A549 (cell line): Measurements from ENCODE around the gene CEP85. TPM values are rescaled to one million over a fixed set of nuclear protein-coding genes. Genes with fewer than 3 reads are reported as not detected.

Experiments used
- ATAC-seq, 2 experiments: fragments of 200-7000 bp in 1 of 2; fragments of >200 bp in 1 of 2; cut with Nextera tagmentation in 1 of 2; cut with Tn5 transposase in 1 of 2; 3 replicates each; pipeline versions ENCODE4 v1.8.0 to v1.9.1; 2018 to 2020; ENCODE audit warnings: mild to moderate bottlenecking in 1 of 2, moderate library complexity in 1 of 2
- CTCF ChIA-PET: fragments of 300-600 bp; sonication (Branson Sonifier 250); formaldehyde crosslinking; extraction: SDS; loops from one replicate; lab custom pipeline; 2021; ENCODE audit warnings: antibody characterized with exemption, inconsistent platforms; lab: Yijun Ruan, JAX
- POLR2A ChIA-PET: fragments of 350-600 bp; formaldehyde crosslinking; extraction: SDS; loops from one replicate; lab custom pipeline; 2021; ENCODE audit warnings: antibody characterized with exemption, inconsistent platforms; lab: Yijun Ruan, JAX
- DNase-seq, 2 experiments: peaks; one replicate each; pipeline versions ENCODE4 v3.0.0 to v3.0.0-alpha.2; 2011 to 2016; ENCODE audit warnings: low read depth in 1 of 2, low spot score in 1 of 2
- FAIRE-seq: peaks from 2 replicates; lab custom pipeline; 2011; peaks lifted over from hg19 to GRCh38; lab: Jason Lieb, UNC
- H3K27ac ChIP-seq, 2 experiments: fragments of >200 bp; sonication (Bioruptor Twin); formaldehyde crosslinking; 3 replicates each; pipeline ENCODE4 v1.5.1; 2016 to 2017
- H3K4me1 ChIP-seq: fragments of >200 bp; sonication (Bioruptor Twin); formaldehyde crosslinking; 3 replicates; pipeline ENCODE4 v1.6.1; 2016
- H3K4me2 ChIP-seq: fragments of >200 bp; sonication (Bioruptor Twin); formaldehyde crosslinking; 3 replicates; pipeline ENCODE4 v1.6.1; 2016
- H3K4me3 ChIP-seq: fragments of >200 bp; sonication (Bioruptor Twin); formaldehyde crosslinking; 3 replicates; pipeline ENCODE4 v1.5.1; 2016
- H3K9me3 ChIP-seq: fragments of >200 bp; sonication (Bioruptor Twin); formaldehyde crosslinking; 3 replicates; pipeline ENCODE4 v1.6.1; 2016
- EHF ChIP-seq: fragments of 250-450 bp; sonication (Bioruptor Pico); IDR thresholded peaks from 2 replicates; pipeline ENCODE4 v1.5.0; 2020; ENCODE audit warnings: mild to moderate bottlenecking
- ESRRA ChIP-seq: fragments of 150-350 bp; IDR thresholded peaks from 2 replicates; pipeline ENCODE4 v1.6.1; 2014; ENCODE audit warnings: mild to moderate bottlenecking, low read length, borderline replicate concordance
- HDAC2 ChIP-seq: fragments of 200-600 bp; sonication (generic); IDR thresholded peaks from 2 replicates; pipeline ENCODE4 v1.6.1; 2016
- HOXB13 ChIP-seq: fragments of 250-450 bp; sonication (Bioruptor Pico); IDR thresholded peaks from 2 replicates; pipeline ENCODE4 v1.5.0; 2020; ENCODE audit warnings: low read depth, mild to moderate bottlenecking, moderate library complexity
- KDM1A ChIP-seq: fragments of 200-600 bp; sonication (generic); IDR thresholded peaks from 2 replicates; pipeline ENCODE4 v1.6.1; 2016; ENCODE audit warnings: low read depth, mild to moderate bottlenecking
- MAFK ChIP-seq: fragments of 450-650 bp; IDR thresholded peaks from 2 replicates; pipeline ENCODE4 v1.6.1; 2014; ENCODE audit not compliant: partially characterized antibody
- NPAS2 ChIP-seq: fragments of 250-450 bp; sonication (Bioruptor Pico); IDR thresholded peaks from 2 replicates; pipeline ENCODE4 v1.8.0; 2022; ENCODE audit warnings: mild to moderate bottlenecking, moderate library complexity, borderline replicate concordance
- RARB ChIP-seq: fragments of 250-450 bp; sonication (Bioruptor Pico); IDR thresholded peaks from 2 replicates; pipeline ENCODE4 v1.8.0; 2021; ENCODE audit warnings: mild to moderate bottlenecking, moderate library complexity
- RFX5 ChIP-seq: fragments of 450-650 bp; IDR thresholded peaks from 2 replicates; pipeline ENCODE4 v1.7.1; 2014; ENCODE audit warnings: antibody characterized with exemption, mild to moderate bottlenecking, moderate library complexity
- SREBF2 ChIP-seq: fragments of 450-650 bp; IDR thresholded peaks from 2 replicates; pipeline ENCODE4 v1.6.1; 2014; ENCODE audit warnings: mild to moderate bottlenecking, moderate library complexity
- TFCP2L1 ChIP-seq: fragments of 250-450 bp; sonication (Bioruptor Pico); IDR thresholded peaks from 2 replicates; pipeline ENCODE4 v1.5.0; 2021; ENCODE audit warnings: mild to moderate bottlenecking
- whole genome bisulfite sequencing: methylation state at CpG from one replicate; pipeline ENCODE4 v1.1.6; 2017; ENCODE audit errors: missing lambda C conversion rate; 5-methylcytosine and 5-hydroxymethylcytosine counted together
- polyA plus RNA-seq, 4 experiments: library from polyadenylated mRNA; depleted of rRNA in 3 of 4; stranded (reverse); fragments of >200 nt; fragmentation: RNase III in 1 of 4; extraction: RNeasy Plus Mini Kit Qiagen cat#74134 plus additional on column Dnase treatment in 1 of 4; gene quantifications; 2 replicates in 3 of 4; 3 replicates in 1 of 4; pipeline ENCODE4 v1.2.3, GENCODE V29; 2011 to 2017
- TF ChIP-seq, protein P1 (sequence below): fragments of 250-450 bp; sonication (Bioruptor Pico); IDR thresholded peaks from 2 replicates; pipeline ENCODE4 v1.5.0; 2021; ENCODE audit warnings: mild to moderate bottlenecking, moderate library complexity, borderline replicate concordance
- TF ChIP-seq, protein P2 (sequence below): IDR thresholded peaks from 2 replicates; pipeline ENCODE4 v1.6.1; 2012
- TF ChIP-seq, protein P3 (sequence below): fragments of 150-350 bp; IDR thresholded peaks from 2 replicates; pipeline ENCODE4 v1.6.1; 2014; ENCODE audit warnings: low read depth, mild to moderate bottlenecking, low read length
- TF ChIP-seq, protein P4 (sequence below): fragments of 200-600 bp; sonication (generic); IDR thresholded peaks from 2 replicates; pipeline ENCODE4 v1.6.1; 2016; ENCODE audit warnings: antibody characterized with exemption, mild to moderate bottlenecking, moderate library complexity

Gene CEP85
- polyA plus RNA-seq, 2 of the 4 experiments (the other 2 are of a cell fraction) = 13.0 to 21.1 TPM

DNA sequence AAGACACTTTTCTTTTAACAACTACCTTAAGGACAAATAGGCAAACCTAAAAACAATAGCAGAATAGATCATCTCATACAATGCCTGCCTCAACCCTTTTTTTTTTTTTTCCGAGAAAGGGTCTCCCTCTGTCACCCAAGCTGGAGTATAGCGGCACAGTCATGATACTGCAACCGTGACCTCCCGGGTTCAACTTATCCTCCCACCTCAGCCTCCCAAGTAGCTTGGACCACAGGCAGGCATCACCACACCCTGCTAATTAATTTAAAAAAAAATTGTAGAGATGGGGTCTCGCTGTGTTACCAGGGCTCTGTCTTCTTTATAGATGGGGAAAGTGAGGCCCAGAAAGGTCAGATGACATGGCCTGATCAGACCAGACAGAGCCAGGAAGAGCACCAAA lies 53.8 kb downstream of the CEP85 start:
- POLR2A ChIA-PET = no interaction called here
- ATAC-seq = no peak
- TF ChIP-seq, protein P1, sequence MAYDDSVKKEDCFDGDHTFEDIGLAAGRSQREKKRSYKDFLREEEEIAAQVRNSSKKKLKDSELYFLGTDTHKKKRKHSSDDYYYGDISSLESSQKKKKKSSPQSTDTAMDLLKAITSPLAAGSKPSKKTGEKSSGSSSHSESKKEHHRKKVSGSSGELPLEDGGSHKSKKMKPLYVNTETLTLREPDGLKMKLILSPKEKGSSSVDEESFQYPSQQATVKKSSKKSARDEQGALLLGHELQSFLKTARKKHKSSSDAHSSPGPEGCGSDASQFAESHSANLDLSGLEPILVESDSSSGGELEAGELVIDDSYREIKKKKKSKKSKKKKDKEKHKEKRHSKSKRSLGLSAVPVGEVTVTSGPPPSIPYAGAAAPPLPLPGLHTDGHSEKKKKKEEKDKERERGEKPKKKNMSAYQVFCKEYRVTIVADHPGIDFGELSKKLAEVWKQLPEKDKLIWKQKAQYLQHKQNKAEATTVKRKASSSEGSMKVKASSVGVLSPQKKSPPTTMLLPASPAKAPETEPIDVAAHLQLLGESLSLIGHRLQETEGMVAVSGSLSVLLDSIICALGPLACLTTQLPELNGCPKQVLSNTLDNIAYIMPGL (CRISPR knock-in tag) = no peak
- TF ChIP-seq TFCP2L1 (CRISPR knock-in tag) = no peak
- no peak for TF ChIP-seq HDAC2
- no peak for TF ChIP-seq NPAS2 (CRISPR knock-in tag)
- TF ChIP-seq RFX5 = no peak
- no peak for TF ChIP-seq HOXB13 (CRISPR knock-in tag)
- TF ChIP-seq KDM1A = no peak
- TF ChIP-seq, all 56 proteins: peak for 0
- FAIRE-seq (no peak), DNase-seq (no peak)
- 90% methylated on average over 5 of the region's 5 CpGs for WGBS
- Histone ChIP-seq H3K4me1 (peaks cover 12% of the 10 kb centered on the region), H3K4me2 (no peak overlapping the region), H3K4me3 (no peak overlapping the region), H3K27ac (no peak overlapping the region), H3K9me3 (no peaks in the 10 kb centered on the region)
- CTCF ChIA-PET = interaction anchor here (1.1 to 8.2 kb wide), 6 partner anchors 16 to 130 kb away, joined by 3 to 128 read pairs (median 8); partner anchors contain the start of genes CD52 and ZNF593

DNA sequence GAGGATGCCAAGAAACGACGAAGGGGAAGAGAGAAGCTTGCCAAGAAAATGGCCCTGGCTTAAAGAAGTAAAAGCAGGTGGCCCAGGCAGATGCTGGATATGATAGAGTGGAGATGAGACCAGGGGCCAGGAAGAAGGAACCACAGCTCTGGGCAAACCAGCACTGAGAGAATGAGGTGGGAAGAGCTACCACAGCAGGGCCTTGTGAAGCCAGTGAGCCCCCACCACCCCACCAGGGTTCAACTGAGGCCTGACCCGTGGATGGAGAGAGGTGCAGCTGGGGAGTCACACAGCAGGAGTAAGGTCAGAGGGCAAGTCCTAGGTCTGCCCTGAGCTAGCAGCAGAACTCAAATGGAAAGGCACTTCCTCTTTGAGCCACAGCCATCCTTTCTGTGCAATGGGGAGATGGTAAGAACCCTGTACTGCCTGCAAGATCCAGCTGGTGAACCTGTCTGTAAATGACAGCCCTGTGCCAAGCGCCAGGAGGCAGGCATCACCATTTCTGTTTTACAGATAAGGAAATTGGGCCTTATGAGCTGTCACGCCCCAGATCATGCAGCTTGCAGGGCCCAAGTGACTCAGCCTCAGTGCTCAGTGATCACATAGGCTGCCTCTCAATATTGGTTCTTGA lies 54.4 kb downstream of the CEP85 start:
- POLR2A ChIA-PET = no interaction called here
- no peak for FAIRE-seq
- no peaks in the 10 kb centered on the region for H3K9me3 ChIP-seq
- TF ChIP-seq, protein P2, sequence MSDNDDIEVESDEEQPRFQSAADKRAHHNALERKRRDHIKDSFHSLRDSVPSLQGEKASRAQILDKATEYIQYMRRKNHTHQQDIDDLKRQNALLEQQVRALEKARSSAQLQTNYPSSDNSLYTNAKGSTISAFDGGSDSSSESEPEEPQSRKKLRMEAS = no peak
- no peak for TF ChIP-seq SREBF2
- TF ChIP-seq, protein P3, sequence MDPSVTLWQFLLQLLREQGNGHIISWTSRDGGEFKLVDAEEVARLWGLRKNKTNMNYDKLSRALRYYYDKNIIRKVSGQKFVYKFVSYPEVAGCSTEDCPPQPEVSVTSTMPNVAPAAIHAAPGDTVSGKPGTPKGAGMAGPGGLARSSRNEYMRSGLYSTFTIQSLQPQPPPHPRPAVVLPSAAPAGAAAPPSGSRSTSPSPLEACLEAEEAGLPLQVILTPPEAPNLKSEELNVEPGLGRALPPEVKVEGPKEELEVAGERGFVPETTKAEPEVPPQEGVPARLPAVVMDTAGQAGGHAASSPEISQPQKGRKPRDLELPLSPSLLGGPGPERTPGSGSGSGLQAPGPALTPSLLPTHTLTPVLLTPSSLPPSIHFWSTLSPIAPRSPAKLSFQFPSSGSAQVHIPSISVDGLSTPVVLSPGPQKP = no peak
- TF ChIP-seq, protein P4, sequence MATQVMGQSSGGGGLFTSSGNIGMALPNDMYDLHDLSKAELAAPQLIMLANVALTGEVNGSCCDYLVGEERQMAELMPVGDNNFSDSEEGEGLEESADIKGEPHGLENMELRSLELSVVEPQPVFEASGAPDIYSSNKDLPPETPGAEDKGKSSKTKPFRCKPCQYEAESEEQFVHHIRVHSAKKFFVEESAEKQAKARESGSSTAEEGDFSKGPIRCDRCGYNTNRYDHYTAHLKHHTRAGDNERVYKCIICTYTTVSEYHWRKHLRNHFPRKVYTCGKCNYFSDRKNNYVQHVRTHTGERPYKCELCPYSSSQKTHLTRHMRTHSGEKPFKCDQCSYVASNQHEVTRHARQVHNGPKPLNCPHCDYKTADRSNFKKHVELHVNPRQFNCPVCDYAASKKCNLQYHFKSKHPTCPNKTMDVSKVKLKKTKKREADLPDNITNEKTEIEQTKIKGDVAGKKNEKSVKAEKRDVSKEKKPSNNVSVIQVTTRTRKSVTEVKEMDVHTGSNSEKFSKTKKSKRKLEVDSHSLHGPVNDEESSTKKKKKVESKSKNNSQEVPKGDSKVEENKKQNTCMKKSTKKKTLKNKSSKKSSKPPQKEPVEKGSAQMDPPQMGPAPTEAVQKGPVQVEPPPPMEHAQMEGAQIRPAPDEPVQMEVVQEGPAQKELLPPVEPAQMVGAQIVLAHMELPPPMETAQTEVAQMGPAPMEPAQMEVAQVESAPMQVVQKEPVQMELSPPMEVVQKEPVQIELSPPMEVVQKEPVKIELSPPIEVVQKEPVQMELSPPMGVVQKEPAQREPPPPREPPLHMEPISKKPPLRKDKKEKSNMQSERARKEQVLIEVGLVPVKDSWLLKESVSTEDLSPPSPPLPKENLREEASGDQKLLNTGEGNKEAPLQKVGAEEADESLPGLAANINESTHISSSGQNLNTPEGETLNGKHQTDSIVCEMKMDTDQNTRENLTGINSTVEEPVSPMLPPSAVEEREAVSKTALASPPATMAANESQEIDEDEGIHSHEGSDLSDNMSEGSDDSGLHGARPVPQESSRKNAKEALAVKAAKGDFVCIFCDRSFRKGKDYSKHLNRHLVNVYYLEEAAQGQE = no peak
- TF ChIP-seq RFX5 = no peak
- no peak for TF ChIP-seq HDAC2
- TF ChIP-seq RARB (CRISPR knock-in tag) = no peak
- no peak for TF ChIP-seq EHF (CRISPR knock-in tag)
- no peak for TF ChIP-seq ESRRA
- no peak for TF ChIP-seq MAFK
- TF ChIP-seq, all 56 proteins: peak for 0
- no peak overlapping the region for H3K4me3 ChIP-seq
- CTCF ChIA-PET = interaction anchor here (1.1 to 8.2 kb wide), 7 partner anchors 15 to 130 kb away, joined by 3 to 128 read pairs (median 6); partner anchors contain the start of genes CD52 and ZNF593
- H3K4me1 ChIP-seq = peaks cover 12% of the 10 kb centered on the region
- DNase-seq = no peak
- WGBS = 64% methylated on average over 5 of the region's 5 CpGs
- H3K4me2 ChIP-seq = no peak overlapping the region
- H3K27ac ChIP-seq = no peak overlapping the region
- ATAC-seq = no peak
